GM10248 (cell line): ENCODE results near the gene PRKAR1B.
"Not testable (repeated sequence)": the region's sequence is repeated elsewhere in the genome, so short reads cannot be mapped to it uniquely, and the experiment has no call there.

ENCODE experiments used
- CTCF ChIA-PET: fragments of 300-600 bp; sonication (Branson Sonifier 250); formaldehyde crosslinking; extraction: SDS; loops from one replicate; lab custom pipeline; 2021; ENCODE audit warnings: antibody characterized with exemption; lab: Yijun Ruan, JAX
- POLR2A ChIA-PET: fragments of 350-650 bp; sonication (Branson Sonifier 250); formaldehyde crosslinking; extraction: SDS; loops from one replicate; lab custom pipeline; 2020; ENCODE audit warnings: antibody characterized with exemption; lab: Yijun Ruan, JAX
- DNase-seq: peaks from one replicate; pipeline ENCODE4 v3.0.0; 2012; ENCODE audit errors: extremely low spot score
- CTCF ChIP-seq: IDR thresholded peaks from 2 replicates; pipeline ENCODE4 v1.5.1; 2012; ENCODE audit warnings: mild to moderate bottlenecking, low read depth; ENCODE audit errors: extremely low read depth, missing control alignments, control extremely low read depth

PRKAR1B gene

GRCh38 chr7:618539-619367 is 108.3 kb downstream of the PRKAR1B start:
- TF ChIP-seq CTCF = no peak
- CTCF ChIA-PET = no interaction called here
- POLR2A ChIA-PET = no interaction called here
- DNase-seq = no peak

GRCh38 chr7:617614-618538 is 109.2 kb downstream of the PRKAR1B start:
- DNase-seq = no peak
- CTCF ChIA-PET = interaction anchor here (1.2 kb wide), 1 partner anchor 9 kb away, joined by 4 read pairs; no protein-coding TSS in a partner anchor
- POLR2A ChIA-PET = no interaction called here
- no peak for TF ChIP-seq CTCF

GRCh38 chr7:613442-614140 is 113.5 kb downstream of the PRKAR1B start:
- POLR2A ChIA-PET = no interaction called here

GRCh38 chr7:611837-612236 is 115.2 kb downstream of the PRKAR1B start:
- POLR2A ChIA-PET, CTCF ChIA-PET, DNase-seq: not testable (repeated sequence)

More at GRCh38 chr7:613442-614140, 113.5 kb downstream of the PRKAR1B start:
- no peak for DNase-seq
- CTCF ChIA-PET = no interaction called here
- no peak for TF ChIP-seq CTCF

GRCh38 chr7:611281-611810 is 115.7 kb downstream of the PRKAR1B start:
- no peak for DNase-seq
- no peak for TF ChIP-seq CTCF
- ChIA-PET CTCF (interaction anchor here (1.0 kb wide), 1 partner anchor 348 kb away, joined by 3 read pairs; no protein-coding TSS in a partner anchor), POLR2A (no interaction called here)

GRCh38 chr7:610531-611280 is 116.4 kb downstream of the PRKAR1B start:
- DNase-seq = no peak
- ChIA-PET POLR2A (no interaction called here), CTCF (interaction anchor here (1.0 kb wide), 1 partner anchor 347 kb away, joined by 3 read pairs; no protein-coding TSS in a partner anchor)
- no peak for TF ChIP-seq CTCF
